Hindlimb muscle (tissue), 1 donor: Measurements from ENCODE around the gene TPRG1L. TPM values are rescaled to one million over a fixed set of nuclear protein-coding genes. Genes with fewer than 3 reads are reported as not detected.

Source experiments
- DNase-seq: peaks from one replicate; pipeline ENCODE4 v3.0.0-alpha.2; 2013
- polyA plus RNA-seq: library from polyadenylated mRNA; unstranded; fragments of 120-200 nt; gene quantifications from one replicate; pipeline ENCODE4 v1.2.1, GENCODE V29; 2013; ENCODE audit not compliant: insufficient read length

TPRG1L gene
- polyA plus RNA-seq, 1 donor, result 29.7 TPM

- DNase-seq, result peak; percentile 29
Measured at GRCh38 chr1:3668585-3669300, 43.9 kb downstream of the TPRG1L start.

DNA sequence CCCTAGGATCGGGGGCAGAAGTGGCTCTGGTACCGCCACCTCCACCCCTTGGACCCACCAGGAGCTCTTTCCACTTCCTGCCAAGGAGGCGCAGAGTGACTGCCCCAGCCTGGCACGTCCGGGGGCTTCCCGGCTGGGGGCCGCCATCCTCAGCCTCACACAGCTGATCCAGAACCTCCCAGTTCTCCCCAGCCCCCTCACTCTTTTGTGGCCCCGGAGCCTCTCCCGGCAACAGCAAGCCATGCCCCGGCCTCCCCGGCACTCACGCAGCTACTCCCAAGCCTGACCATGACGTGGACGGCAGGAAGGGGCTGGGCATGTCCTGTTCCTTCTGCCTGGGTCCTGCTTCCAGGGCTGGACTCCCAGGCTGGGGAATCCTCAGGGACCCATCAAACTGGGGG, 44.6 kb downstream of the TPRG1L start:
- no peak for DNase-seq

GRCh38 chr1:3669971-3670431, 45.2 kb downstream of the TPRG1L start:
- DNase-seq, result no peak

GRCh38 chr1:3670823-3671265, 46.0 kb downstream of the TPRG1L start:
- DNase-seq, result no peak

DNA sequence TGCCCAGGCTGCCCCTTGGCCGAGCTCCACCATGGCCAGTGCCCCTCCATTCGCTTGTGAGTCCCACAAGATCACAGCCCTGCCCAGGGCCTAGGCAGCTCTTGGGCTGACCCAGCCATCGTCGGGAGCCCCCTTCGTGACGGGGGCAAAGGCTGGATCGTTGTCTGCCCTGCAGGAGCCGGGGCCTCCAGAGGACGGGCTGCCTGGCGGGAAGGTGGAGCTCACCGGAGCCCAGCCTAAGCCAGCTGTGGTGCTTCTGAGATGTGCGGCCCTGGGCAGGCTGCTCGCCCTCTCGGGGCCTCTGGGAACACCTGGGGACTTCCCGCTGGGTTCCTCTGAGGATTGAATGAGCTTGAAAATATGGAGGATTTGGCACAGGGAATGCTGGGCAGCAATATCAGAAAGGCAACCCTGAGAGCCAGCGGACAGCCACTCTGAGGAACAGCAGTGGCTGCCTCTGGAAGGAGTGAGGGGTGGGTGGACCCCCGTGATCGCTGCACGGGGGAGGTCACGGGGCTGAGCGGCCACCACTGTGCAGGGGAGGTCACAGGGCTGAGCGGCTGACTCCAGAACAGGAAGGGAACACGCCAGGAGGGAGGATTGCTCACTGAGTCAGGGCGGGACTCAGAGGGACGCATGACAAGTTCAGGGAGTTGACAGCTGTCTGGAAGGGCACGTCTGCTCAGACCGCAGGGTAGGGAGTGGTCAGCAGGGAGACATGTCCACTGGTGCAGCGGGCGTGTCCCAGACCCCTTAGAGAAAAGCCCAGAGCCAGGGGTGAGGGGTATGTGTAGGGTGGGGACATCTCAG, 46.8 kb downstream of the TPRG1L start:
- DNase-seq, result no peak

DNA sequence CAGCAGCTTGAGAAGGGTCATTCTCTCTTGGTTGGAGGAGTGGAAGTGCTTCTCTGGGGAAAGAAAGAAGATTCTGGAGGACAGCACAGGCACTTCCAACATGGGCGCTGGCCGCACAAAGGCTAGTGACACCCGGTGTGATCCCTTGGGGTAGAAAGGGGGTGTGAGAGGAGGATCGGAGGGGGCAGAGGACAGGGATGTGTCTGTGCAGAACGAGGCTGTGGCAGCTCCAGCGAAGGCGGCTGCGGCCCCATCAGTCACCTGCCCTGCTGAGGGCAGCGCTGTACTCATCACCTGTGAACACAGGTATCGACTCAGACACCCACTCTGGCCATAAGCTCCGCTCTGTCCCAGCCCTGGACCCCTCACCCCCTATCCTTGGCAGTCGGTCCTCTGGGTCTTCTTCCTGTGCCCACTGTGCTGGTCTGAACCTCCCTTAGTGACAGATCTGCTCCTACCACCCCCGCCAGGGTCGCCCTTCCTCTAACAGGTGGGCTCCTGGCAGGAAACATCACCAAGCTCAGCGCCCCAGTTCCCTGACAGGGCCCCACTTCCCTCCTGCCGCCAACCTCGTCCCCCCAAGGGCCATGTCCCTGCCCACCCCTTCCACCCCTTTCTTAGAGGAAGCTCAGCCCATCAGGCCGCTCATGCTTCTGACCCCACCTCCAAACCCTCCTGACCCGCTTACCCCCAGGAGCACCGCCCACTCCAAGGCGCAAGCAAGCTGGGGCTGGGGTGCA, 47.6 kb downstream of the TPRG1L start:
- DNase-seq, result no peak

DNA sequence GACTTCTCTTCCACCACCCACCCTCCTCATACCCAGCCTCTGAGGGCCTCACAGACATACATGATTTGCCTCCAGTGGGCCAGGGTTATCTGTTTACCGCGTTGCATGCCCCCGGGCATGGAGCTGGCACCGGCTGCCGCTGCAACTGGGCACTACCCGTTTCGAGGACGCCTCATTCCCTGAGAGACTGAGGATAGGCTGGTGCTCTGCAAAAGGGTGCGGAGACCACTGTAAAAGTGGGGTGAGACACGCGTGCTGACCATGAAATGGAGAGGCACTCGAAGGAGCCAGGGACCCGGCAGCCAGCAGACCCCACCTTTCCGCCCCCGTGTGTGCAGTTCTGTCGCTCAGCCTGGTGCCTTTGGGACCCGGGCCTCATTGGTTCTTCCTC, 48.2 kb downstream of the TPRG1L start:
- no peak for DNase-seq

- DNase-seq, result no peak
Measured at GRCh38 chr1:3673381-3674099, 48.7 kb downstream of the TPRG1L start.

GRCh38 chr1:3674100-3675094, 49.6 kb downstream of the TPRG1L start:
- no peak for DNase-seq

DNA sequence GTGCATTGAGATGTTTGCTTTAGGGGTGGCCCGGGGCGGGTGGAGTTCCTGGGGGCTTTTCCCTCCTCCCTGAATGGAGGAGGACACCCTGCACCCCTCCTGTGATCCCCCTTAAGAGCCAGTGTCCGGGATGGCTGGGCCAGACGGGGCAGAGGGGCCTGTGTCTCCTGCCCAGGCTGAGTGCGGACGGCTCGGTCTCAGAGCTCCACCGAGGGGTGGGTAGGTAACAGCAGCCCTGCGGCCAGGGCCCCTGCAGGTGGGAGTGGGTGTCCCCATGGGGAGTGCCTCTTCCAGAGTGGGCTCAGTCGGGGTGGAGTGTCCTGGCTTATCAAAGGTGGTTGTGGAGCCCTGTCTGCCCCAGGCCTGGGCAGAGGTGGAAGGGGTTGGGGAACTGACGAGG, 50.6 kb downstream of the TPRG1L start:
- no peak for DNase-seq

DNA sequence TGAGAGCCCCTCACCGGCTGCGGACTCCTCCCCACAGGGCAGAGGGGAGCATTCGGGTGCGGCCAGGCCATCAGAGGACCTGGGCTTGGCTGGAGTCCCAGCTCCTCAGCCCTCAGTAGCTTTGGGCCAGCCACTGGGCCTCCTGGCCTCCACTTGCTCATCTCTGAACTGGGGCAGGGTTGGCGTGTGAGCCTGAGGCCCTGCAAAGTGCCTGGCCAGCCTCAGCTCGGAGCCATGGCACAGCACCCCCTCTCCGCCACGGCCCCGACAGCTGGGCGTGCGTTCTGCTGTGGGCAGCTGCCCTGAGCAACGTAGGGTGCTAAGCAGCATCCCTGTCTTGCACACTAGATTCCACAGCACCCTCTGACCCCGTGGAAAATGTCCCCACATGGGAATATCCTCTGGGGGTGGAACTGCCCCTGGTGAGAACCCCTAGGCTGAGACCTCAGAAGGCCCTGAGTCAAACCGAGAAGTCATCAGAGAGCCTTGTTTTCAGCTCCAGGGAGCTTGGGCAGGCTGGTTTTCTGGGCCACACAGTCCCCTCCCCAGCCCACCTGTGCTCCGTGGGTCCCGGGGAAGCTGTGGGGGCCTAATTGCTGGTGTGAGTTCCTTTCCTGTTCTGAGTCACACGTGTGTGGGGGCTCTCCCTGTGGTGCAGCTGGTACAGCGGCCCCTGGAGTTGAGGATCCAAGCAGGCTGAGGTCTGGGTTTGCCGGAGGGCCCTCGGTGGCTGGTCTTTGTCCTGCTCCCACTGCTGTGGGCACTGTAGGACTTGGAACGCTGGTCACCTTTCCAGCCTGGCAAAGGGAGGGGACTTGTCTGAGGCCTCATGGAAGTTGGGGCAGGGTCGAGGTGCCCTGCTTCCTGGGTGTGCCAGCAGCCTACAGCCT, 52.0 kb downstream of the TPRG1L start:
- no peak for DNase-seq

GRCh38 chr1:3677484-3677883, 52.7 kb downstream of the TPRG1L start:
- DNase-seq, result no peak

GRCh38 chr1:3678361-3679097, 53.7 kb downstream of the TPRG1L start:
- DNase-seq, result no peak

DNA sequence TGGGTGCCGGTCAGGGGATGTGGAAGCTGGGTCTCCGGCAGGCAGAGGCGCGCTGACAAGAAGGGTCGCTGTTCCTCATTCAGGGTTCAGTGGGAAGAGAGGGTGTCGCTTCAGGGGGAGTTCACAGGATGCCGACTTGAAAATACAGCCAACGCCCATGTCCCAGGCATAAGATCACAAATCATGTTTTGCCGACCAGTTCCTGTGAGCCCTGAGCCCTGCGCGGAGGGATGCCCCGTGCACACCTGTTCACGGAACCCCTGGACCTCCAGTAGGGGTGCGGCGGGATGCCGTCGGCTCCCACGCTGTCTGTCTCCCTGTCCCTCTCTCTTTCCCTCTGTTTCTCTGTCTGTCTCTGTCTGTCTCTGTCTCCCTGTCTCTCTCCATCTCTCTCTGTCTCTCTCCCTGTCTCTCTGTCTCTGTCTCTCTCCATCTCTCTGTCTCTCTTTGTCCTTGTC, 54.3 kb downstream of the TPRG1L start:
- no peak for DNase-seq

Other genes with a start within 250 kb of the TPRG1L start
- 0.81 TPM for gene ARHGEF16, start 170.3 kb upstream of the TPRG1L start, polyA plus RNA-seq
- 15.6 TPM for gene MEGF6, start 13.5 kb upstream of the TPRG1L start, polyA plus RNA-seq
- gene WRAP73, start 25.1 kb downstream of the TPRG1L start, polyA plus RNA-seq, result 16.1 TPM
- 2.1 TPM for gene TP73, start 27.5 kb downstream of the TPRG1L start, polyA plus RNA-seq
- gene CCDC27, start 127.4 kb downstream of the TPRG1L start, polyA plus RNA-seq, result 0.14 TPM
- 5.7 TPM for gene SMIM1, start 147.7 kb downstream of the TPRG1L start, polyA plus RNA-seq
- 61.1 TPM for gene LRRC47, start 171.5 kb downstream of the TPRG1L start, polyA plus RNA-seq
- 20.1 TPM for gene CEP104, start 232.2 kb downstream of the TPRG1L start, polyA plus RNA-seq
- gene DFFB, start 232.5 kb downstream of the TPRG1L start, polyA plus RNA-seq, result 5.7 TPM